GM11168 (cell line): Measurements from ENCODE around the gene GDPGP1.

ENCODE experiments used
- in situ Hi-C: fragments of 300-500 bp; cut with MboI; formaldehyde crosslinking; loops from one replicate; pipeline ENCODE4 v1.12.0; 2022; ENCODE audit warnings: low sequenced_read_pairs; ENCODE audit not compliant: unreplicated experiment

GDPGP1 gene

DNA sequence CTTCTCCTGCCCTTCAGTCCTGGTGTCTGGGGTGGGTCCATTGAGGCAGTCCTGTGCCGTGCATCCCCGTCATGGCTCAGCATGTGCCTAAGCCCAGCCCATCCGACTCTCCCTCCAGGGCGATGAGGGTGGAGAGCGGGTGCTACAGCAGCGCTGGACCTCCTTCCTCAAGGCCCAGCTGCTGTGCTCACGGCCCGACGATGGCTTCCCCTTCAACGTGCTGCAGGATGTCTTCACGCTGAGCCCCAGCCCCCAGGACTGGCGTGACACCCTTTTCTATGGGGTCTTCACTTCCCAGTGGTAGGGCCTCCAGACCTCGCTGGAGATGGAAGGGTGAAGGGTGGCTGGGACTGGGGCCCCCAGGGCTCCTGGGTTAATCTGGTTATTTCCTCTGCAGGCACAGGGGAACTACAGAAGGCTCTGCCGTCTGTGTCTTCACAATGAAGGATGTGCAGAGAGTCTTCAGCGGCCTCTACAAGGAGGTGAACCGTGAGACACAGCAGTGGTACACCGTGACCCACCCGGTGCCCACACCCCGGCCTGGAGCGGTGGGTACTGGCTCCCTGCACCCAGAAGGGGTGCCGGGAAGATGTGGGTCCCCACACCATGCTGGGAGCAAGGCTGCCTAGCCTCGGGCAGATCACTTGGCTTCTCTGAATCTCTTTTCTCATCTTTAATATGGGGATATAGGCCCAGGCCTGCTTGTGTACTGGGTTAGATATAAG lies 10.4 kb upstream of the GDPGP1 start:
- in situ Hi-C loops: loop anchor here (10.0 kb wide), 1 partner anchor 59 kb away; no protein-coding TSS in a partner anchor

DNA sequence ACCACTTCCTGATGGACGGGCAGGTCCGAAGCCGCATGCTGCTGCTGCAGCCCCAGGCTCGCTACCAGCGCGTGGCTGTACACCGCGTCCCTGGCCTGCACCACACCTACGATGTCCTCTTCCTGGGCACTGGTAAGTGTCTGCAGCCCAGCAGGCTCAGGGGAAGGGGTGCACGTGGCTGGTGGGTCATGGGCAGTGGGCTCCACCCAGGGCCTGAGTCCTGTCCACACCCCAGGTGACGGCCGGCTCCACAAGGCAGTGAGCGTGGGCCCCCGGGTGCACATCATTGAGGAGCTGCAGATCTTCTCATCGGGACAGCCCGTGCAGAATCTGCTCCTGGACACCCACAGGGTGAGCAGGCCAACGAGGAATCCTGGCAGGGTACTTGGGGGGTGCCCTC lies 9.0 kb upstream of the GDPGP1 start:
- in situ Hi-C loops: loop anchor here (10.0 kb wide), 1 partner anchor 60 kb away; no protein-coding TSS in a partner anchor

DNA sequence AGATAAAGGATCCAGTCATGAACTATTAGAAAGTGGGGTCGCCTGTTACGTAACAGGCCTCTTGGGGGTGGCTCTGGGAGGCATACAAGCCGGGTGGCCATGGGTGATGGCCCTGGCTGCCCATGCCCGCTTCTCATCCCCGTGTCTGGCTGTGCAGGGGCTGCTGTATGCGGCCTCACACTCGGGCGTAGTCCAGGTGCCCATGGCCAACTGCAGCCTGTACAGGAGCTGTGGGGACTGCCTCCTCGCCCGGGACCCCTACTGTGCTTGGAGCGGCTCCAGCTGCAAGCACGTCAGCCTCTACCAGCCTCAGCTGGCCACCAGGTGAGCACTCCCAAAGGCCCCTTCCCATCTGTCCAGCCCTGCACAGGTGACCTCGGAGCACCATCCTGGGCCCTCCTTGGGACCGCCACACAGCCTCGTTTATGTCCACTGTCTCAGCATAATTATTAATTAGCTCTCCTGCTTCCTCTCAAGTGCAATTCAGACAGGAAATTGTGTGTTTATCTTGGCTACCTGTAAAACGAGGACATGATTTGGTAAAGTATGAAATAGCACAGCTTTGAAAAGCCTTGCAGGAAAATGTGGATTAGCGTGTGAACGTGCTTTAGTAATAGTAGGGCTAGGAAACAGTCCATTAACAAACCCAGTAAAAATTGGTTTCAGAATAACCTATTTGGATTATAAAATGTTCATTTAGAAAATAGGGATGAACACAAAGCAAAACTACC lies 8.3 kb upstream of the GDPGP1 start:
- in situ Hi-C loops: loop anchor here (10.0 kb wide), 1 partner anchor 61 kb away; no protein-coding TSS in a partner anchor

DNA sequence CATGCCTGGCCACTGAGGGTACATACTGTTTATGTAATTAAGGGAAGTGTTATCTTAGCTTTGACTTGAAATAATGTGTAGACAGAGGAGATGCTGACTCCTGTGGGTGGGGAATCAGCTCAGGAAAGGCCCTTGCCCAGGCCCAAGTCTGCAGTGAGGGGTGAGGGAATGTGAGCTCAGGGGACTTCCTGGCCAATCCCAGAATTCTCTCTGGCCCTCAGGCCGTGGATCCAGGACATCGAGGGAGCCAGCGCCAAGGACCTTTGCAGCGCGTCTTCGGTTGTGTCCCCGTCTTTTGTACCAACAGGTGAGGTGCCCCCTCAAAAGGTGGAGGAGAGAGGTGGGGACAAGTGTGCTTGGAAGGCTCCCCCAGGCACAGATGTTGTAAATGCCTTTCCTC lies 6.7 kb upstream of the GDPGP1 start:
- in situ Hi-C loops: loop anchor here (10.0 kb wide), 1 partner anchor 63 kb away; no protein-coding TSS in a partner anchor

DNA sequence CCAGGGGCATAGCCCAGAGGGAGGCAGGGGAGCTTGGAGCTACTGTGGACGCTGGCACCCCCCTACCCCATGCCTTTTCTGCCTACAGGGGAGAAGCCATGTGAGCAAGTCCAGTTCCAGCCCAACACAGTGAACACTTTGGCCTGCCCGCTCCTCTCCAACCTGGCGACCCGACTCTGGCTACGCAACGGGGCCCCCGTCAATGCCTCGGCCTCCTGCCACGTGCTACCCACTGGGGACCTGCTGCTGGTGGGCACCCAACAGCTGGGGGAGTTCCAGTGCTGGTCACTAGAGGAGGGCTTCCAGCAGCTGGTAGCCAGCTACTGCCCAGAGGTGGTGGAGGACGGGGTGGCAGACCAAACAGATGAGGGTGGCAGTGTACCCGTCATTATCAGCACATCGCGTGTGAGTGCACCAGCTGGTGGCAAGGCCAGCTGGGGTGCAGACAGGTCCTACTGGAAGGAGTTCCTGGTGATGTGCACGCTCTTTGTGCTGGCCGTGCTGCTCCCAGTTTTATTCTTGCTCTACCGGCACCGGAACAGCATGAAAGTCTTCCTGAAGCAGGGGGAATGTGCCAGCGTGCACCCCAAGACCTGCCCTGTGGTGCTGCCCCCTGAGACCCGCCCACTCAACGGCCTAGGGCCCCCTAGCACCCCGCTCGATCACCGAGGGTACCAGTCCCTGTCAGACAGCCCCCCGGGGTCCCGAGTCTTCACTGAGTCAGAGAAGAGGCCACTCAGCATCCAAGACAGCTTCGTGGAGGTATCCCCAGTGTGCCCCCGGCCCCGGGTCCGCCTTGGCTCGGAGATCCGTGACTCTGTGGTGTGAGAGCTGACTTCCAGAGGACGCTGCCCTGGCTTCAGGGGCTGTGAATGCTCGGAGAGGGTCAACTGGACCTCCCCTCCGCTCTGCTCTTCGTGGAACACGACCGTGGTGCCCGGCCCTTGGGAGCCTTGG lies 5.9 kb upstream of the GDPGP1 start:
- in situ Hi-C loops: loop anchor here (10.0 kb wide), 1 partner anchor 63 kb away; no protein-coding TSS in a partner anchor

DNA sequence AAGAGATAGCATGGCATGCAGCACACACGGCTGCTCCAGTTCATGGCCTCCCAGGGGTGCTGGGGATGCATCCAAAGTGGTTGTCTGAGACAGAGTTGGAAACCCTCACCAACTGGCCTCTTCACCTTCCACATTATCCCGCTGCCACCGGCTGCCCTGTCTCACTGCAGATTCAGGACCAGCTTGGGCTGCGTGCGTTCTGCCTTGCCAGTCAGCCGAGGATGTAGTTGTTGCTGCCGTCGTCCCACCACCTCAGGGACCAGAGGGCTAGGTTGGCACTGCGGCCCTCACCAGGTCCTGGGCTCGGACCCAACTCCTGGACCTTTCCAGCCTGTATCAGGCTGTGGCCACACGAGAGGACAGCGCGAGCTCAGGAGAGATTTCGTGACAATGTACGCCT lies 5.0 kb upstream of the GDPGP1 start:
- in situ Hi-C loops: loop anchor here (10.0 kb wide), 1 partner anchor 64 kb away; no protein-coding TSS in a partner anchor

DNA sequence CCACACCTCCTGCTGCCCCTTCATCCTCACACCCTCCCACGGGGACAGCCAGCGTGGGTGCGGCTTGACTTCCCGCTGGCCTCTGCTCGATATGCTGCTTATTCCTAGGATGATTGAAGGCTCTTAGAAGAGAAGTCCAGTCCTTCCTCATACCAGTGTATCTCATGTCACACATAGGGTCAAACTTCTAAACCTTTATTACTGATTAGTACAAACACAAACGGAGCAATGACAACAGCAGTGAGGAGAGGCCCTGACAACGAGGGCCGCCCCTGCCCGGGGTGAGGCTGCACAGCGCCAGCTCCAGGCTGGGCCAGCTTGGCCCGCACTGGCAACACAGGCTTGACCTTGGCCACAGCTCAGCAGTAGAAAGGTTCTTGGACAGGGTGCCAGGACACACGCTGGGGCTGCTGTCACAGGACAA lies 3.9 kb upstream of the GDPGP1 start:
- in situ Hi-C loops: no loop called here

DNA sequence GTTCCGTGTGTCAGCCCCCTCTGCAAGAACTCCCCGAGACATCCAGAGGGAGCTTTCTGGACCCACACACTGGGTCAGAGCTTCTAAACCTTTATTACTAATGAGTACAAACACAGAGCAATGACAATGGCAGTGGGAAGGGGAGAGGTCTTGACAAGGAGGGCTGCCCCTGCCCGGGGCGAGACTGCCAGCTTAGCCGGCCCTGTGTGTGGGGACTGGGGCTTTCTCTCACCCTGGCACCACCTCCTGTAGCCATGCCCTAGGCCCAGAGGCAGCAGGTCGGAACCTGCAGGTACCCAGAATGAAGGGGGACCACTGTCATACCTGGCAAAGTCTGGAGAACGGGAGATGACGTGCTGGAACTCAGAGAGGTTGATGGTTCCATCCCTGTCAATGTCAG lies 3.4 kb upstream of the GDPGP1 start:
- in situ Hi-C loops: no loop called here

DNA sequence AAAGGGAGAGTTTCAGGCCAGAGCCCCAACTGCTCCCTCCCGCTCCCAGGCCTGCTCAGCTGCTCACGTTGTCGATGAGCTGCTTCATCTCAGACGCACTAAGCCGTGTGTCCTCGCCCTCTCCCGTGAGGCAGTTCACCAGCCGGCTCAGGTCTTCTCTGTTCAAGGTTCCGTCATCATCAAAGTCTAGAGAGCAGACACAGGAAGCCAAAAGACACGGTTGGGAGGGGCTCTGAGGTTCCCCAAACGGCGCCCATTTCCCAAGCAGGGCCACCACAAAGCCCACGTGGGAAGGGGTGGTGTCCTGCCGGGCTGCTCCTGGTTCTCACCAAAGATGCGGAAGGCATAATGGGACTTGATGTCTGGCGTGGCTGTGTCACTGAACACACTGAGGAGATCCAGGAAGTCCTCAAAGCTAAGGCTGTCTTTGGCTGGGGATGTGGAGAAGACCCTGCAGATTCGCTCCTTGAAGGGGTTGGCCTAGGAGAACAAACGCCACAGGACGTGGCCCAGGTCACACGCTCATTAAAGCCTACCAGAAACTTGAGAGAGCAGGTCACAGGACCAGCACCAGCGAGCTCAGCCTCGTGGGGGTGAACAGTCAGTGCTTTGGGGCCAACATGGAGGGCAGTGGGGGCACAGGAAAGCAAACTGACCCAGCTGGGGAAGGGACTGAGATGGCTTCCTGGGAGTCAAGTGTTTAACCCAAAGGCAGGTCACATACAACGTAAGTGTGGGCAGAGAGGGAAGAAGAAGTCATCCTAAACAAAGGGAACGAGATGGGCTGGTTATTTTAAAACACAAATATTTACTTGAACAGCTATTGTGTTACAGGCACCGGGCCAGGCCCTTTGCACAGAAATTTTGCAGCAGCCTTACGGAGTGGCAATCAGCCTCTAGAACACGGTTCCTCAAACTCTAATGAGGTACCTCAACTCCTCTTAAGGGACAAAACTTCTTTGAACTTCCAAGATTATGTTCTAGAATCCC lies 2.7 kb upstream of the GDPGP1 start:
- in situ Hi-C loops: no loop called here

DNA sequence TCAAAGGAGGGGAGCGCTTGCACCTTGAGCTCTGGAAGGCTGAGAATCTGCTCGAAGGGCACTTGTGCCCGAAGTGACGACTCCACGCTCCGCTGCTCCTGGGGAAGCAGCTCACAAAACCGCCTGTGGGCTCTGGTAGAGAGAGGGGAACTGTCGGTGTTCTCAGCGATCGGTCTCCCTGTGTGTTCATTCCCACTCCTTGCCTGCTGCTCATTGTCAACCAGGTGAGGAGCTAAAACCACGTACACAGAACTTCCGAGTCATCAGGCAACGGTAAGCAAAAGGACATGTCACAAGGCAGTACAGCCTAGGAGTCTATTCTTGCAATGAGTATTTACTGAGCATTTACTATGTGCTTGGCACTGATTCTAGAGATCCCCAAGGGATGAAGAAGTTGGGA lies 1.8 kb upstream of the GDPGP1 start:
- in situ Hi-C loops: no loop called here

DNA sequence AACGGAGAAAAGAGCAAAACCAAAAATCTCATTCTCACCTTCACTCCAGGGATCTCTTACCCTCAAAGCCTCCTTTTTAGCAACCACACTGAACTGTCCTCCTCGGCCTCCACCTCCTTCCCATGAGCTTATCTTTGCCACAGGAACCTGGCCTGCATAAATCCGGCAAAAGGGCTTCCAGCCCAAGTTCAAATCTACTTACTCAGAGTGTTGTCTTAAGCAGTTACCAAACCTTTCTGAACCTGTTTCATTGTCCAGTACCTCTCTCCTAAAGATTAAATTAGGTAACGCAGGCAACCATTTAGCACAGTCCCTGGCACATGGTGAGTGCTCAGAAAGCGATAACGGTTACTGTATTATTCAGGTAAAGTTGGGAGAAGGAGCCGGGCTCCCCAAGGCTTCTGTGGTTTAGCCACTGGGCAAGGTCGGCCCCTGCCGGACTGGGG lies 1.0 kb upstream of the GDPGP1 start:
- in situ Hi-C loops: no loop called here

DNA sequence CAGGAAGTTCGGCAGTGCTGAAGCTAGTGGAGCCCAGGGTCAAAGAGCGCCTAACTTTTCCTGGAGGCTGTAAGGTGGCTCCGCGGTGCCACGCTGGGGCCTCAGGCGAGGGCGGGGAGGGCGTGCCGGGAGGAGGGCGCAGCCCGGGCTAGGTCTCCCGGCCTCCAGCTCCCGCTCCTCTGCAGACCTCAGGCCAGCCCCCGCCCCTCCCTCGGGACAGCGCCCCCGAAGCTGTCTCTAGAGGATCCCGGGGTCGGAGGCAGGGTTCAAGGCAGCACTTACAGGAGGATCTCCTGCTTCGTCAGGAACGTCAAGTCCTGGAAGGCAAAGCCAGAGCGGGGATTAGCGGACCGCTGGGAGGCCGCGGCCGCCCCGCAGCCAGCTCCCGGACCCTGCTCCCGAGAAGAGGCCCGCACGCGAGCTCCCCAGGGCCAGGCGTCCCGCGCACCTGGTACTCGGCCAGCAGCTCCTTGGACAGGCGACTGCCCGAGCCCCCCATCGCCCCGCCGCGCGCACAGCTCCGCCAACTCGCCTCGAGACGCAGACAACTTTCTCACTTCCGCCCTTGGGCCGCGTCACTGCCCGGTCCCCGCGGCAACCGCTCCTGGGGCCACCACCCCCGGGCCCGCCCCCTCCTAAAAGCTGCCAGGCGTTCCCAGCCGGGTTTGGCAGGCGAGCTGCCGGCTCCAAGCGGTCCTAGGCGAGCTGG lies 468 bp upstream of the GDPGP1 start, which contains the start of gene CIB1:
Gene CIB1 (minus strand): TSS at position 555 of the 709 bp plus-strand sequence. CDS start 56 bp downstream, at position 499.
- in situ Hi-C loops: no loop called here

DNA sequence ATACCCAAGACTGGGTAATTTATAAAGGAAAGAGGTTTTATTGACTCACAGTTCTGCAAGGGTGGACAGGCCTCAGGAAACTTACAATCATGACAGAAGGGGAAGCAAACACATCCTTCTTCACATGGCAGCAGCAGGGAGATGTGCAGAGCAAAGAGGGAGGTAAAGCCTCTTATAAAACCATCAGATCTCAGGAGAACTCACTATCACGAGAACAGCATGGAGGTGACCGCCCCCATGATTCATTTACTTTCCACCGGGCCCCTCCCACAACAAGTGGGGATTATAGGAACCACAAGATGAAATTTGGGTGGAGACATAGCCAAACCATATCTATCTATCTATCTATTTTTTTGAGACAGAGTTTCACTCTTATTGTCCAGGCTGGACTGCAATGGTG lies 5.4 kb downstream of the GDPGP1 start:
- in situ Hi-C loops: no loop called here

DNA sequence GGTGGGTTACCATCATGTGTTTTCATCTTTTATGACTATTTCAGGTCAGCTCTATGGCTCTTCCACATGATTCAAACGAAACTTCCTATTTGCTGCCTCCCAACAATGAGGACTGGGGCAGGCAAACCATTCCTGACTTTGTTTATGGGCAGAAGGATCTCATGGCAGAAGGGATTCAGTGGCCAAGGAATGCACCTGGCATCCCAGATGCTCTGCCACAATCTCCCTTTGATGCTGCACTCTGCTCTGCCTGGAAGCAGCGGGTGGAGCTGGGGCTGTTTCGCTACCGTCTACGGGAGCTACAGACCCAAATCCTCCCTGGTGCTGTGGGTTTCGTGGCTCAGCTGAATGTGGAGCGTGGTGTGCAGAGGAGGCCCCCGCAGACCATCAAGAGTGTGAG lies 6.8 kb downstream of the GDPGP1 start:
- in situ Hi-C loops: no loop called here

DNA sequence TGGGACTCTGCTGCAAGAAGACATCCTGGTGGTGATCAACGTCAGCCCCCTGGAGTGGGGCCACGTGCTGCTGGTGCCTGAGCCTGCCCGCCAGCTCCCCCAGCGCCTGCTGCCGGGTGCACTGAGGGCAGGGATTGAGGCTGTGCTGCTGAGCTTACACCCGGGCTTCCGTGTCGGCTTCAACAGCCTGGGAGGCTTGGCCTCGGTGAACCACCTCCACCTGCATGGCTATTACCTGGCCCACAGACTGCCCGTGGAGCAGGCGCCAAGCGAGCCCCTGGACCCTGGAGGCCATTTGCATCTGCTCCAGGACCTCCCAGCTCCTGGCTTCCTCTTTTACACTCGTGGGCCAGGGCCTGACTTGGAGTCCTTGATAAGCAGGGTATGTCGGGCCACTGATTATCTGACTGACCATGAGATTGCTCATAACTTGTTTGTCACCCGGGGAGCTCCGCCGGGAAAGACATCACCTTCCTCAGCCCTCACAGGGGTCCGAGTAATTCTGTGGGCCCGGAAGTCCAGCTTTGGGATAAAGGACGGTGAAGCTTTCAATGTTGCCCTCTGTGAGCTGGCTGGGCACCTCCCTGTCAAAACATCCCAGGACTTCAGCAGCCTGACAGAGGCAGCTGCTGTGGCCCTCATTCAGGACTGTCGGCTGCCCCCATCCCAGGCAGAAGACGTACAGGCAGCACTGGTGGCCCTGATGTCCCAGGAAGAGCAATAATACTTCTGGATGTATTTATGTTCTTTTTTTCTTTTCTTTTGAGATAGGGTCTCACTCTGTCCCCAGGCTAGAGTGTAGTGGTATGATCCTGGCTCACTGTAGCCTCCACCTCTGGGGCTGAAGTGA lies 7.6 kb downstream of the GDPGP1 start:
- in situ Hi-C loops: no loop called here

DNA sequence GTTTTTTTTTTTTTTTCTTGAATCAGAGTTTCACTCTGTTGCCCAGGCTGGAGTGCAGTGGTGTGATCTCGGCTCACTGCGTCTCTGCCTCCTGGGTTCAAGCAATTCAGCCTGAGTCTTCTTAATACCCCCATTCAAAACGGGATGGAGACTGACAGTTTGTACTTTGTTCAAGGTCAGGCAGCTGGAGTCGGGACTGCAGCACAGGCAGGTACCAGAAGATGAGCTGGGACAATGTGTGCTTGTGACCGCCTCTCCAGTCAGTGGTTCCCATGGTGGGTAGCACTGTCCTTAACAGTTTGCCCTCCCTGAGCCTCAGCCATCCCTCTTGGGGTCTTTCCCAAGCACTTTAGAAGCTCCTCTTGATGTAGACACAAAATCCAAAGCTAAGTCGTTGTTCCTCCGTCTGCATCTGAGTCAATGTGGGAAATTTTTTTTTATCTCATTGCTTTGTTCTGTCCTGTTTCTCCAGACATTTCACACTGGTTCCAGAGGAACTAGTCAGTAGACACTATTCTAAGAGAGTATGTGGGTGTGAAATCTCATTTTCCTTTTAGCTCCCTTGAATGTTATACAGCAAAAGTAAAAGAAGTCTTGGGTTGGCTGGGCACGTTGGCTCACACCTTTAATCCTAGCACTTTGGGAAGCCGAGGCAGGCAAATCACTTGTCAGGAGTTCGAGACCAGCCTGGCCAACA lies 10.1 kb downstream of the GDPGP1 start:
- in situ Hi-C loops: no loop called here

DNA sequence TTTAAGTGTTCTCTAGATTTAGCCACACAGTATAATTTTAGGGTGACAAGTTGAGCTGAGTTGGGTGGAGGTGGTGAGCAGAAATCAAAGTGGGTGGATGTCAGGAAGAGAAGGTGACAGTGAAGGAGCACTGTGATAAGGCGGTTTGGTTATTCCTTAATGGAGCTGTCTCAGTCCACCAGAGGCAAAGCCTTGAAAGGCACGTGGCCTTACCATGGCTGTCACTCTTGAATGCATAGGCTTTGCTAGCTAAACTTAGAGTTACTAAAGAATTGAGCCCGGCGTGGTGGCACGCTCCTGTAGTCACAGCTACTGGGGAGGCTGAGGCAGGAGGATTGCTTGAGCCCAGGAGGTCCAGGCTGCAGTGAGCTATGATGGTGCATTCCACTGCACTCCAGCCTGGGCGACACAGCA lies 14.8 kb downstream of the GDPGP1 start:
- in situ Hi-C loops: no loop called here
